Measurements from ENCODE around the gene ARHGEF4. TPM values are rescaled to one million over a fixed set of nuclear protein-coding genes. Genes with fewer than 3 reads are reported as not detected.

The ARHGEF4 gene
- total RNA-seq, 1 experiment from 2014 or later, result 0.80 TPM

GRCh38 chr2:131005216-131005935, 168.7 kb downstream of the ARHGEF4 start:
- H3K36me3 ChIP-seq (ENCODE audit: control insufficient read depth, insufficient read depth, low read length), result no peaks in the 10 kb centered on the region
- DNase-seq (ENCODE audit: low read depth, low spot score) (no peak), ATAC-seq (no peak)
- H3K4me1 ChIP-seq (ENCODE audit: control insufficient read depth, insufficient read depth, low read length), result no peaks in the 10 kb centered on the region
- no peak overlapping the region for H3K4me3 ChIP-seq (ENCODE audit: low read depth in 2 of 2, low read length in 2 of 2)
- H3K27me3 ChIP-seq (ENCODE audit: control insufficient read depth, insufficient read depth, low read length), result no peaks in the 10 kb centered on the region; the same call in 1 of the 2 replicates
- in situ Hi-C loops (cut with HindIII; ENCODE audit: low pct_unique_long_range_greater_than_20kb, low sequenced_read_pairs) (no loop called here), intact Hi-C loops (cut with micrococcal nuclease; ENCODE audit: unreplicated experiment) (no loop called here)
- no peak overlapping the region for H3K27ac ChIP-seq (ENCODE audit: low read length)
- ChIA-PET POLR2A (no interaction called here), CTCF (no interaction called here)
- no TSS peak for BruUV-seq (replicated peaks)
- no peak for TF ChIP-seq CTCF (IDR thresholded peaks at IDR 0.05)
- no peak for TF ChIP-seq SIN3A (IDR thresholded peaks at IDR 0.05; ENCODE audit: borderline replicate concordance, insufficient read depth, low read depth, low read length)
- TF ChIP-seq POLR2AphosphoS5 (IDR thresholded peaks at IDR 0.05; ENCODE audit: low read depth, low read length), result no peak
- no peak for TF ChIP-seq TCF7L2 (IDR thresholded peaks at IDR 0.05; ENCODE audit: low read depth, low read length)
- H3K9me3 ChIP-seq (ENCODE audit: control insufficient read depth, insufficient read depth, low read depth, low read length), result no peaks in the 10 kb centered on the region

- no peak for DNase-seq (ENCODE audit: low read depth, low spot score)
- ChIA-PET POLR2A (no interaction called here), CTCF (no interaction called here)
- no peaks in the 10 kb centered on the region for H3K4me1 ChIP-seq (ENCODE audit: control insufficient read depth, insufficient read depth, low read length)
- no peak overlapping the region for H3K27ac ChIP-seq (ENCODE audit: low read length)
- H3K4me3 ChIP-seq (ENCODE audit: low read depth in 2 of 2, low read length in 2 of 2), result no peak overlapping the region
- intact Hi-C loops (cut with micrococcal nuclease; ENCODE audit: unreplicated experiment), result no loop called here
- no peaks in the 10 kb centered on the region for H3K36me3 ChIP-seq (ENCODE audit: control insufficient read depth, insufficient read depth, low read length)
- in situ Hi-C loops (cut with HindIII; ENCODE audit: low pct_unique_long_range_greater_than_20kb, low sequenced_read_pairs), result no loop called here
- no TSS peak for BruUV-seq (replicated peaks)
- no peaks in the 10 kb centered on the region; the same call in 1 of the 2 replicates for H3K27me3 ChIP-seq (ENCODE audit: control insufficient read depth, insufficient read depth, low read length)
- no peaks in the 10 kb centered on the region for H3K9me3 ChIP-seq (ENCODE audit: control insufficient read depth, insufficient read depth, low read depth, low read length)
- no peak for ATAC-seq
- TF ChIP-seq TCF7L2 (IDR thresholded peaks at IDR 0.05; ENCODE audit: low read depth, low read length) (no peak), REST (IDR thresholded peaks at IDR 0.05; ENCODE audit: insufficient read depth in 1 of 2, low read depth in 2 of 2, low read length in 1 of 2) (no peak), POLR2AphosphoS5 (IDR thresholded peaks at IDR 0.05; ENCODE audit: low read depth, low read length) (no peak), SIN3A (IDR thresholded peaks at IDR 0.05; ENCODE audit: borderline replicate concordance, insufficient read depth, low read depth, low read length) (no peak), CTCF (IDR thresholded peaks at IDR 0.05) (no peak)
Measured at GRCh38 chr2:131006561-131006960, 169.8 kb downstream of the ARHGEF4 start.
